CD4-positive, alpha-beta T cell treated with Interleukin-17A for 1 hour (primary cell): Measurements from ENCODE around the gene TRPM3.

Experiments
- DNase-seq: peaks from one replicate; pipeline ENCODE4 v3.0.0-alpha.2; 2020

Gene TRPM3

DNA sequence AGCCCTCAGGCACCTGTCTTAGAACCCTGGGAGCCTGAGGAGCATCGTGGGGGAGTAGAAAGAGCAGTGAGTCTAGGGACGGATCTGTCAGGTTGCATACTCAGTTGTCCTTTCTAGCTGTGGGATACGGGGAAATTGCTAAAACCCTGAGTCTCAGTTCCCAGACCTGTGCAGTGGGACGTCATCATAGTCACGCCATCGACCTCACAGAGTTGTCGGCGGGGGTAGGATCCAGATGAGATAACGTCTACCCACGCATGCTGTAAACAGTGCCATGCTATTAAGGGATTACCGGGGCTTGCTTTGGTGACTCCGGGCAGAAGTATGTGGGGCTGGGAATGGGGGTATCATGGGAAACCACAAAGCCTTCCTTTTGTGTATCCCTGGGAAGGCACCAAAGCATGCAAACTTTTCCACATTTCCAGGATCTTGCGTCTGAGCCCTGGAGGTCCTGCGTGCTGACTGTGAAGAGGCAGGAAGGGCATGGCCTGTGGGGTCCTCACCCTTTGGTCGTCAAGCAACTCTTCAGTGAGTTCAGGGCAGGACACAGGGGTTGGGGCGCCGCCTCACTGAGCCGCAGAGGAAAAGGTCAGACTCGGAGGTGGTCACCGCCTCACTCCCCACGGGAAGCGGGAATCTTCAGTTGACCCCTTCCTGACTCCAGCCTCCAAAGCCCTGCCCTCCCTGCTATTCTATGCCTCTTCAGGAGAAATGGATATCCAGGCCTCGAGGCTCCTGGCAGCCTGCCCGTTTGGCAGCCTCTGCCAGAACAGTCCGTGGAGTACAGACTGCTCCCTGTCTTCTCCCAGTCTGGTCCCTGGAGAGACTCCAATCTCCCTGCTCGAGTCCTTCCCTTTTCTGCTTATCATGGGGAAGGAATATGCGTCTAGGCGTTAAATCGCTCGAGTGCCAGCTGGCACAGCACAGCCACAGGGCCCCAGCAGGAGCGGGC lies 520.1 kb downstream of the TRPM3 start:
- DNase-seq, result no peak

GRCh38 chr9:70600506-70600905 lies 520.9 kb downstream of the TRPM3 start:
- DNase-seq, result no peak

DNA sequence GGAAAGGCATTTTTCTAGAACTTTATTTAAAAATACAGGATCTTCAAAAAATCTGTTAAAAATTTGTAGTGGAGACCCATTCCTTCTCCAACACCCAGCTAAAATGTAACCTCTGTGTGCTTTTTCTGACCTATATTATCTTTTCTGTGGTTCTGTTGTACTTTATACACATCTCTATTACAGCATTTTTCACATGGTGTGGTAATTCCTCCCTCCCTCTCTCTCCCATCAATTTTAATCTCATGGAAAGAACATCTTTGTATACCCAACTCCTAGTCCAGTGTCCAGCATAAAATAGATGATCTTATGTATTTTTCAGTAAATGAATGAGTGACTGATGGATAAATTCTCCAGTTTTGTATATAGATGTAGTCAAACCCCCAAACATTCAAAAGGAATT lies 523.5 kb downstream of the TRPM3 start:
- DNase-seq, result no peak

DNA sequence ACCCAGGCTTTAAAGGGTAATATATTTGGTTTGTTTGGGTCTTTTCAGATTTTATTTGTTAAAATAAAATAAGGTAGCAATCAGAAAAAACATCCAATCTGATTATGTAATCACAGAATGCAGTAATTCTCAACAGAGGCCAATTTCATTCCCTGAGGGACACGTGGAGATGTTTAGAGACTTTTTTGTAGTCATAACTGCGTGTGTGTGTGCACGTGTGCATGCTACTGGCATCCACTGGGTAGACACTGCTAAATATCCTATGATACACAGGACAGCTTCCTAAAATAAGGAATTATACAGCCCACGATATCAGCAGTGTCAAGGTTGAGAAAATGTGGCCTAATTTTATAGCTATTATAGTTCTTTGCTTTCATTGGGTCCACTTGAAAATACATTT lies 526.2 kb downstream of the TRPM3 start:
- DNase-seq, result no peak

DNA sequence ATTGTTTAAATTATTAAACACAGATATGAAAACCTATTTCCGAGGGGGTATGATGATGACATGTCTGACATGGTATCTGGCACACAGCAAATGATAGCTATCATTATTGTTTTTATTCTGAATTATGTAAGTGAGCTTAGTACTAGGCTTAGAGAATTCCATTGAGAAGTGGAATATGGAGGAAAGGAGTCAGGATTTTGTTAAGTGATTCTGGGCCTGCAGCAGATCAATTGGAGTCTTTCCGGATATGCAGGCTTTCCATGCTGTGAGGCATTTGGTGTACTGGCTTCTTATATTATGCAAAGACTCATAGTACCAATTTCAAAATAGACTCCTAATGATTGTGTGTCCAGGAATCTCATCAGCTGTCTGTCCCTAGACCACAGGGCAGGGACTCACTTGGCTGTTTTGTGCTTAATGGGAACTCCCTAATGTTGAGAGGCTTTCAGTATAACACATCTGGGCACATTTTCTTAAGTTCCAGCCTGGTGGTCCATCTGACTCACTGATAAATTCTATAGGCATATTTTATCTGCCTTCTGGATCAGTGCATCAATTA lies 527.0 kb downstream of the TRPM3 start:
- DNase-seq, result no peak

GRCh38 chr9:70593241-70593640 lies 528.2 kb downstream of the TRPM3 start:
- DNase-seq, result no peak

- DNase-seq, result no peak
Measured at GRCh38 chr9:70590315-70590677, 531.1 kb downstream of the TRPM3 start.

DNA sequence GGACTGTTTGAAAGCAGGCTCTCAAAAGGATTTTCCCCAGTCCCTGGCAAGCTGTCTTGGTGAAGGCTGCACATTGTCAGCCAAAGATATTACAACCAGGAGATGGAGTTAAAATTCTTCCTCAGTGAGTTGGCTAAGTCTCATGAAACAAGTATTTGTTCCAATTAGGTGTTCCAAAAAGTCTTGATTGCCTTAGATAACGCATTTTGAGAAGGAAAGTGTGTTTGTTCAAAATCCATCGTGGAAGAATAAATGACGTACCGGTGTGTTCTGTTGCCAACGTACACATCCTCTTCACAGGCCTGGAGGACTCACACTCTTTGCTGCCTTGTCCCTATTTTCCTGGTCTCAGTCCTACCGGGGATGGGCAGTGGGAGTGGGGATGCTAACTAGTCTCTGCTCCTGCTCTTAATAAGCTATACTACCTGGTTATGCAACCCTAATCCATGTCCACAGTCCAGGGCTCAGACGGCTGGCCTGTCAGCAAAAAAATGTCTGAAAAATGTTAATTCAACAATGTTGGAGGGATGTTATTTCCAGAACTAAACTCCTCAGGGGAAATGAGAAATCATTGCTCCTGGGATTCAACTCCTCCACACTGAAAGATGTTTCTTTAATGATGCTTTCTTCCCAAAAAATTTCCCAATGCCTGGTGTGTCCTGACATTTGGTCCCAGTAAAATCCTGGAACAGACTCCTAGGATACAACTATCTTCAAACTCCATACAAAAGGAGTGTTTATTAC lies 531.7 kb downstream of the TRPM3 start:
- DNase-seq, result no peak

DNA sequence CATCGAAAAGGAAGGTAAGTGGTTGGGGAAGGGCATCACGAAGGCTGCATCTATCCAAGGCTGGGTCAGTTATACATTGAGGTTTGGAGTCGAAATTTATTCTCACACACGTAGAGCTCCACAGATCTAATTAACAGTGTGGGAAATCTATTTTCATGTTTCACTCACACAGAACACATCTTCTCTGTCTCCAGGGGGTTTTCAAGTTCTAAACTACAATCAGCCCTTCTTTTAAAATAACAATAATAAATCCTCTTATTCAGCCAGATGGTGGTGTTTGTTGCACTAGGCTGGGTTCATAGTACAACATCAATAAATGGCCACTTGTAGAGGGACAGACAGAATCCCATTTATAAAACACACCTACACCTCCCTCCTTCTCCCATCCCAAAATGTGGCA lies 532.4 kb downstream of the TRPM3 start:
- DNase-seq, result no peak

DNA sequence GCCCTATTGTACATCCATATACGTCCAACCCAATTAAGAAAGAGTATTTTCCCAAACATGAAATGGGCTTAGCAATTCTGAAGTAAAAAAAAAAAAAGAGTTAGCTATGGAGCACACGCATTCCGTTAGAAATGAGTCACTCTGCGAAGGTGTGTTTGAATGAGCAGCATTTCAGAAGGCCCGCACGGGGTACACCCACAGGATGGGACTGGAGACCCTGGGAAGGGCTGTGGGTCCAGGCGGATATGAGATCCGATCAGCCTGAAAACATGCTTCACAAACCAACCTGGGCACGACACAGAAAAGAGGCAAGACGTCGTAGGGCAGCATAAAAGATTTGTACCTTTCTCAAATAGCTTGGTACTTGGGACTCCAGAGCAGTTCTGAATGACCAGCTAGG lies 533.0 kb downstream of the TRPM3 start:
- DNase-seq, result no peak

- DNase-seq, result no peak
Measured at GRCh38 chr9:70587201-70587600, 534.2 kb downstream of the TRPM3 start.

DNA sequence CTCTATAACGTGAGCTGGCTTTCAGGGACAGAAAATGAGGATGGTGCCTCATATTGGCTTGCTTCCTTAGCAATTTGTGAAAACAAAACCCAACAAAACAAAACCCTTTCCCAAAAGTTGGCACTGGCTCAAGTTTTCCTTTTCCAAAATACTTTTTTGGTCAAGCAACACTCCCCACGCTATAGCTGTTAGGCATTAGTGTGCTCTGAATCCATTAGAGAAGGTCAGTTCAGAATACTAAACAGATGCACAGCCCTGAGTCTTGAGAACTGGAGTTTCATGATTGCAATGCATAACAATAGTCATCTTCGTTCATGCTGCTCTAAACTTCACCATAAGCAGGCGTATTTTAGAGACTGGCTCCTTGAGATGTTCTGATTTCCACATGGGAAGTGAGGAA lies 534.9 kb downstream of the TRPM3 start:
- no peak for DNase-seq

- DNase-seq, result no peak
Measured at GRCh38 chr9:70581955-70582350, 539.5 kb downstream of the TRPM3 start.

GRCh38 chr9:70581214-70581954 lies 540.0 kb downstream of the TRPM3 start:
- DNase-seq, result no peak

DNA sequence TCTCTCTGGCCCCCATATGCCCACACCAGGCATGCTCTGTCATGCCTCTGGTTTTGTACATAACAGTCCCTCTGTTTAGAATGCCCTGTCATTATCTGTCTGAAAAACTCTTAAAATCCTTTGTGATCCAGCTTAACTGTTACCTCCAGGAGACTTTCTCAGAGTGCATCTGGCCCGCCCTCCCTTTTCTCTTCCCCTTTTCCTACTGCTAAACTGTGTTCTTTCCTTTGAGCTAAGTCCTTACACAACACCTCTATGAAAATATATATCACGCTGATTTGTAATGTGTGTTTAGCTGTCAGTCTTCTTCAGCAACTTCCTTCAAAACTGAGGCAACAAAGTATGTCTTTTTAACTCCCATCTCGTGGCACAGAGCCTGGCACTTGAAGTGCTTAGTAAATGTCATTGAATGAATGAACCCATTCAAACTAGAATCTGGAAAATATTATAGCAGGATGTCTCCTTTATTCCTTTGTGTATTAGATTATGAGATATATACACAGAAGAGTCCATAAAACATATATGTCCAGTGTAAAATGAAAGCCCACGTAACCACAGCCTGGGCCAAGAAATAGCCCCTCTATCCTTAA lies 540.7 kb downstream of the TRPM3 start:
- DNase-seq, result no peak

DNA sequence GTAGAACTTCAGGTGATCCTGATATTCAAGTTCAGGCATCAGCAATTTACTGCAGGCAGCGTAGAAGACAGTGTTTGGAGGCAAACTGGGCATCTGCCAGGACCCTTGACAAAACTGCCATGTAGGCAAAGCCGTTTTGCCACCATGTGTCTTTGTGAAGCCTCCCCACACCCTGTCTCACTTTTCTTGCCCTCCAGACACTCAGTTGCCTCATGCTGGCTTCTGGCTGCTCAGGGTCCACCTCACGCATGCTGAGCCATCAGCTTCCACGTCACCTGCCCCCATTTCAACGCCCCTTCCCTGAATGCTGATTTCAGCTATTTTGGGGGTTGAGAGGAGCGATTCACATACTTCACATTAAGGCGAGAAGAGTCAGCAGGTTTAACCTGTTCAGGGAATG lies 541.7 kb downstream of the TRPM3 start:
- no peak for DNase-seq

GRCh38 chr9:70578720-70579119 lies 542.7 kb downstream of the TRPM3 start:
- peak; percentile 9 for DNase-seq

DNA sequence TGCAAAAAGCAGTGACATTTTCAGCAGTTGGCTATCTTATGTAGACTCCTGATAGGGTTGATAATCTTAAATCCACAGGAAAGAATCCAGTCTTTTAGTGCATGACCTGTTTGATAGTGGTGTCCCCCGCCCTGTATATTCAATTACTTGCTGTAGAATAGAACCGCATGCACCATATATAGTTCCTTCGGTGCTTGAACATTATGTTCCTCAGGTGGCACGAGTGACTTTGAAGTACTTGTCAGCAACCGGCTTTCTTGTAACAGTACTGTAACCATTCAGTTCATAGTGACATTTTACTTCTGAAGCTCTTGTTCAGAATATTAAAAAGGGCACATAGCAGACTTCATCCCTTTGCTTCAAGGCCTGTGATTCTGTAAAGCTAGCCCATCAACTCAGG lies 543.8 kb downstream of the TRPM3 start:
- no peak for DNase-seq

DNA sequence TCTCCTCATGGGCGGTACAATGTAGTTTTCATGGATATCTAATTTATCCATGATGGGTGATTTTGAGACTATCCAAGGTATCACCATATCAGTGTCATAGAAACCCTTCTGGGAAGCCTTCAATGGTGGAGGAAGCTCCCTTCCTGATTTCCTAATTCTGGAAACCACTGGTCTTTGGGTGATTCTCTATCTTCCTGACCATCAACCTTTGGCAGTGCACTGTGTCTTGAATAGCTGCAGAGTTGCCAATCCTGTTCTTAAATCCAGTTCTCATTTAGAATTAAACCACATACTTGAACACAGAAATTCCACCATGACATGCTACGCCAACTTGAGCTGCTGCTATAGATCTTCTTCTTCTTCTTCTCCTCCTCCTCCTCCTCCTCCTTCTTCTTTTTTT lies 545.3 kb downstream of the TRPM3 start:
- DNase-seq, result no peak

- DNase-seq, result no peak
Measured at GRCh38 chr9:70574151-70574837, 547.1 kb downstream of the TRPM3 start.

DNA sequence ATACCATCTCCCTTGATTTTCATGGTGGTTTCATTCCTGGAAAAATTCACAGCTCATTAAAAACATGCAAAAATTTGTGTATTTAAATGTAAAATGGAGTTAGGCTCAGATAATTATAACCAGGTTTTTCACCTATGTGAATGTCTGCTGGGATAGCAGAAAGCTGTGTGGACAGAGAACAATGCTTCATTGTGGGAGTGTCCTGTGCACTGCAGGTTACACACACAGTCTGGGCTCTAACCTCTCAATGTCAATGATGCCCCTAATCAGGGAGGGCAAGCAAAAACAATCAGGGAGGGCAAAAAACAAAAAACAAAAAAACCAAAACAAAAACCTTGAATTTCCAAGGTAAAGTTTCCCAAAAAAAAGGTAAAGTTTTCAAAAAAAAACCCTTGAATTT lies 548.1 kb downstream of the TRPM3 start:
- no peak for DNase-seq

- no peak for DNase-seq
Measured at GRCh38 chr9:70571258-70571657, 550.2 kb downstream of the TRPM3 start.
